HG03175 (cell line): ENCODE data around the gene ESPNL.
"Not testable (repeated sequence)": the region's sequence is repeated elsewhere in the genome, so short reads cannot be mapped to it uniquely, and the experiment has no call there.

Experiments used
- ATAC-seq: cut with Tn5 transposase; IDR thresholded peaks from one replicate; pipeline ENCODE4 v1.9.1; 2021; ENCODE audit warnings: mild to moderate bottlenecking, moderate library complexity; ENCODE audit not compliant: unreplicated experiment

Gene ESPNL, protein sequence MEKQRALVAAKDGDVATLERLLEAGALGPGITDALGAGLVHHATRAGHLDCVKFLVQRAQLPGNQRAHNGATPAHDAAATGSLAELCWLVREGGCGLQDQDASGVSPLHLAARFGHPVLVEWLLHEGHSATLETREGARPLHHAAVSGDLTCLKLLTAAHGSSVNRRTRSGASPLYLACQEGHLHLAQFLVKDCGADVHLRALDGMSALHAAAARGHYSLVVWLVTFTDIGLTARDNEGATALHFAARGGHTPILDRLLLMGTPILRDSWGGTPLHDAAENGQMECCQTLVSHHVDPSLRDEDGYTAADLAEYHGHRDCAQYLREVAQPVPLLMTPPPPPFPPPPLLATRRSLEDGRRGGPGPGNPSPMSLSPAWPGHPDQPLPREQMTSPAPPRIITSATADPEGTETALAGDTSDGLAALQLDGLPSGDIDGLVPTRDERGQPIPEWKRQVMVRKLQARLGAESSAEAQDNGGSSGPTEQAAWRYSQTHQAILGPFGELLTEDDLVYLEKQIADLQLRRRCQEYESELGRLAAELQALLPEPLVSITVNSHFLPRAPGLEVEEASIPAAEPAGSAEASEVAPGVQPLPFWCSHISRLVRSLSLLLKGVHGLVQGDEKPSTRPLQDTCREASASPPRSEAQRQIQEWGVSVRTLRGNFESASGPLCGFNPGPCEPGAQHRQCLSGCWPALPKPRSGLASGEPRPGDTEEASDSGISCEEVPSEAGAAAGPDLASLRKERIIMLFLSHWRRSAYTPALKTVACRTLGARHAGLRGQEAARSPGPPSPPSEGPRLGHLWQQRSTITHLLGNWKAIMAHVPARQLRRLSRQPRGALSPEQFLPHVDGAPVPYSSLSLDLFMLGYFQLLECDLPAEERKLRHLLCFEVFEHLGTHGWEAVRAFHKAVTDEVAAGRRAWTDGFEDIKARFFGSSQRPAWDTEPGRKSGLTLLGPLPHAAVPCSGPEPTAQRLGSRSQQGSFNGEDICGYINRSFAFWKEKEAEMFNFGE

DNA sequence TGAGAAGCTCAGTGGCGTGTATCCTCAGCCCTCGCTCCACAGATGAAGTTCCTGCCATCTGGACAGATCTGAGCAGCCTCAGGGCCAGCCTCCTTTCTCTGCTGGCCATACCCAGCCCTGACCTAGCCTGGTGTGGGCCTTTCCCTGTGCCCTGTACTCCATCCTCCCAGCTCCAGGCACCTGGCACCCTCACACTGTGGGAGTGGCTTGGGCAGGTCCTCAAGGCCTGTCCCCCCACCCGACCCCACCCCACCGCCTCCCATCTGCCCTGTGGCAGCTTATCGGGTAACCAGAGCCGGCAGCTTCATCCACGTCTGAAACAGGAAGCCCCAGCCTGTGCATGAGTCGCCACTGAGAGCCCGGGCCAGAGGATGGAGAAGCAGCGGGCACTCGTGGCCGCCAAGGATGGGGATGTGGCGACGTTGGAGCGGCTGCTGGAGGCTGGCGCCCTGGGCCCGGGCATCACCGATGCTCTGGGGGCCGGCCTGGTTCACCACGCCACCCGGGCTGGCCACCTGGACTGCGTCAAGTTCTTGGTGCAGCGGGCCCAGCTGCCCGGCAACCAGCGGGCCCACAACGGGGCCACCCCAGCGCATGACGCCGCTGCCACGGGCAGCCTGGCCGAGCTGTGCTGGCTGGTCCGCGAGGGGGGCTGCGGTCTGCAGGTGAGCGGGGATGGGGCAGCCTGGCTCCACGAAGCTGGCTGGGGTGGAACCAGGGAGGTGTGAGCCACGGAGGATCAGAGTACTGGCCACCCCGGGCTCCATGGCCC is at the start of gene ESPNL:
Gene ESPNL (plus strand): TSS at position 292 of the 772 bp plus-strand sequence. CDS start 80 bp downstream, at position 372.
- ATAC-seq, result no peak

DNA sequence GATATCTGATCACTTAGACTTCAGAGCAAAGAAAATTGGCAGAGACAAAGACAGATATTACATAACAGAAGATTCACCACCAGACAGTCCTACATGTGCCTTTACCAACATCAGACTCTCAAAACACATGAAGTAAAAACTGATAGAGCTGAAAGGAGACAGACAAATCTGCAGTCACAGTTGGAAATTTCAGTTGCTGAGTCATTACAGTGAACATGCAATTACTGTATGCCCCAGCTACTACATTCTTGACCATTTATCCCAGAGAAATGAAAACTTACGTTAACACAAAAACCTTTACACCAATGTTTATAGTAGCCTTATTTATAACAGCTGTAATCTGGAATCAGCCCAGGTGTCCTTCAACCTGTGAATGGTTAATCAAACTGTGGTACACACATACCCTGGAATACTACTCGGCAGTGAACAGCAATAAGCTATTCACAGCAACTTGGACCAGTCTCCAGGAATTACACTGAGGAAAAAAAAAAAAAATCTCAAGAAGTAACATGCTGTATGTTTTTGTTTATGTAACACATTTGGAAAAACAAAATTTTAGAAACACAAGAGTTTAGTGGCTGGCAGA is 46.9 kb upstream of the ESPNL start:
- no peak for ATAC-seq

DNA sequence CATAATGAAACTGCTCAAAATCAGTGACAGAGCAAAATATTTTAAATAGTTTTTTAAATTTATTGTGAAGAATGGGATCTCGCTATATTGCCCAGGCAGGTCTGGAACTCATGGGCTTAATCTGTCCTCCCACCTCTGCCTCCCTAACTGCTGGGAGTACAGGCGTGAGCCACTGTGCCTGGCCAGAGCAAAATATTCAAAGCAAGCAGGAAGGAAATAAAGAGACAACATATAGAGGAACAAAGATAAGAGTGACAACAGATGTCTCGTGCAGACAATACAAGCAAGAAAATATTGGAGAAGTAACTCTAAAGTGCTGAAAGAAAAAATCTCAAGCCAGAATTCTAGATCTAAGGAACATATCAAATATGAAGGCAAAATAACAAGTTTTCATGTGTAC is 44.3 kb upstream of the ESPNL start:
- no peak for ATAC-seq

DNA sequence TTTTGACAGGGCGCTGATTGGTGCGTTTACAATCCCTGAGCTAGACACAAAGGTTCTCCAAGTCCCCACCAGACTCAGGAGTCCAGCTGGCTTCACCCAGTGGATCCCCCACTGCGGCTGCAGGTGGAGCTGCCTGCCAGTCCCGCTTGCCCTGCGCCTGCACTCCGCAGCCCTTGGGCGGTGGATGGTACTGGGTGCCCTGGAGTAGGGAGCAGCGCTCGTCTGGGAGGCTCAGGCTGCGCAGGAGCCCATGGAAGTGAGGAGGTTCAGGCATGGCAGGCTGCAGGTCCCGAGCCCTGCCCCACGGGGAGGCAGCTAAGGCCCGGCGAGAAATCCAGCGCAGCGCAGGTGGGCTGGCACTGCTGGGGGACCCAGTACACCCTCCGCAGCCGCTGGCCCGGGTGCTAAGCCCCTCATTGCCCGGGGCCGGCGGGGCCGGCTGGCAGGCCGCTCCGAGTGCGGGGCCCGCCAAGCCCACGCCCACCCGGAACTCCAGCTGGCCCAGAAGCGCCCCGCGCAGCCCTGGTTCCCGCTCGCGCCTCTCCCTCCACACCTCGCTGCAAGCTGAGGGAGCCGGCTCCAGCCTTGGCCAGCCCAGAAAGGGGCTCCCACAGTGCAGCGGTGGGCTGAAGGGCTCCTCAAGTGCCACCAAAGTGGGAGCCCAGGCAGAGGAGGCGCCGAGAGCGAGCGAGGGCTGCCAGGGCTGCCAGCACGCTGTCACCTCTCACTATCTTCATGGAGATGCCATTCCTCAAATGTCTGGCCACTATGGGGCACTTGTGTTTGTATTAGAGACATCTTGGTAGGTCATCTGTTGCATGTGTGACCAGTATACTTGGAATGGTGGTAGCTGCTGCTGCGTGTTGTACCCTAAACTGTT is 42.2 kb upstream of the ESPNL start:
- ATAC-seq, result not testable (repeated sequence)

DNA sequence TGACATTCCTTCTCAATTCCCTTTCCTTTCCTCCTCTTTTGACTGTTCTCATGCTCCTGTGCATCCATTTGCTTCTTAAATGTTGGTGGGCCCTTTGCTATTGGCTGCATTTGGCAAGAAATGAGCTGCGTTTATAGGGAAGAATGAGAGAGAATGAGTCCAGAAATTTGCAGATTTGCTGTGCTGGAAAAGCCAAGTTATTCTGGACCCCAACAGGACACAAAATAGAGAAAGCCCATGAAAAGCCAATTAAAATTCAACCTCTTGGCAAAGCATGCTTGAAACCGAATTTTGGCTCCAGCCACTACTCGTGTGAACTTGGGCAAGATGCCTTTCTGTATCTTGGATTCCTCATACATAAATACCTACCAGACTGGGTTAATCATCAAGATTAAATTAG is 40.6 kb upstream of the ESPNL start:
- no peak for ATAC-seq

DNA sequence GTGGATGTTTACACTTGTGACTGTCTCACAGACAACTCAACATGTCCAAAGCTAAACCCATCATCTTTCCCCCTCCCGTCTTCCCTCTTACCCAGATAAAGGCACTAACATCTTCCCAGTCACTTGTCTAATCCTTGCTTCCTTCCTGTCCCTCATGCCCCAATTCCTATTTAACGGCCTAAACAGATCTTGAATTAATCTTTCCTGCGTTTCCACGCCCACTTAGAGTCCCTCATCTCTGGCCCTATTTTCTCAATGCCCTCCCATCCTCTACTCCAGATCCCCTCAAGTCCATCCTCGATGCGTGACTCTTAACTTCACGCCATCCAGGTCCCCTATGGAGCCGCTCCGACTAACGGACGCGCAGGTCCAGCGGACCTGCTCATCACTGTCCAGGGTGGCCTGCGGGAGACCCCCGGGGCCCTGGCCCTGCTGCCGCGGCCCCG is 40.0 kb upstream of the ESPNL start:
- ATAC-seq, result no peak

DNA sequence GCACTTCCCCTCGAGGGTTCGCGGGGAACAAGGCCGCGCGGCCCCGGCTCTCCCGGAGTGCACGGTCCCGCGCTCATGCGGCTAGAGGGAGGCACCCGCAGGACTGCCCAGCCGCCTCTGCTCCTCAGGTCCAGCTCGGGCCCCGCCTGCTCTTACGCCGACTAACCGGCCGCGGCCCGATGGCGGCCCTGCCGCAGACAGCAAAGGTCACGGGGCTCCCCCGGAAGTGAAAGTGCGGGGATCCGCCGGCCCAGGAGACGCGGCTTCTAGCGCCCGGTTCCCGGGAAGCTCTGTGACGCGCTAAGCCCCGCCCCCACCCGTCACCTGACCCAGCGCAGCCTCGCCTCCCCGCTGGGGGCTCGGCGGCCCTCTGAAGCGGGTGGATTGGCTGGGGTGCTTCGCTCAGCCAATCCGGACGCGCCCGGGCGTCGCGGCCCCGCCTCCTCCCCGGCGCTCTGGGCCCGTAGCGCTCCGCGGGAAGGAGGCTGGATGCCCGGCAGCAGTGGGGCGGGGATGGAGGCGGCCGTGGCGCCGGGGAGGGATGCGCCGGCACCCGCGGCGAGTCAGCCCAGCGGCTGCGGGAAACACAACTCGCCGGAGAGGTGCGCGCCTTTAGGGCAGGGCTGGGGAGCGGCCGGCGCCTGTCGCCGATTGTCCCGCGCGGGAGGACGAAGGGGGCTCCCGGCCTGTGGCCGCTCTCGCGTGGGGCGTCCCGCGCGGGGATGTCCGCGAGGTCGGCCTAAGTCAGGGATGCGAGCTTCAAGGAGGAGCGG is 39.4 kb upstream of the ESPNL start, which contains the start of gene SCLY:
Gene SCLY (plus strand): TSS at position 460 of the 773 bp plus-strand sequence. CDS start 54 bp downstream, at position 514.
- peak; percentile 94 for ATAC-seq

DNA sequence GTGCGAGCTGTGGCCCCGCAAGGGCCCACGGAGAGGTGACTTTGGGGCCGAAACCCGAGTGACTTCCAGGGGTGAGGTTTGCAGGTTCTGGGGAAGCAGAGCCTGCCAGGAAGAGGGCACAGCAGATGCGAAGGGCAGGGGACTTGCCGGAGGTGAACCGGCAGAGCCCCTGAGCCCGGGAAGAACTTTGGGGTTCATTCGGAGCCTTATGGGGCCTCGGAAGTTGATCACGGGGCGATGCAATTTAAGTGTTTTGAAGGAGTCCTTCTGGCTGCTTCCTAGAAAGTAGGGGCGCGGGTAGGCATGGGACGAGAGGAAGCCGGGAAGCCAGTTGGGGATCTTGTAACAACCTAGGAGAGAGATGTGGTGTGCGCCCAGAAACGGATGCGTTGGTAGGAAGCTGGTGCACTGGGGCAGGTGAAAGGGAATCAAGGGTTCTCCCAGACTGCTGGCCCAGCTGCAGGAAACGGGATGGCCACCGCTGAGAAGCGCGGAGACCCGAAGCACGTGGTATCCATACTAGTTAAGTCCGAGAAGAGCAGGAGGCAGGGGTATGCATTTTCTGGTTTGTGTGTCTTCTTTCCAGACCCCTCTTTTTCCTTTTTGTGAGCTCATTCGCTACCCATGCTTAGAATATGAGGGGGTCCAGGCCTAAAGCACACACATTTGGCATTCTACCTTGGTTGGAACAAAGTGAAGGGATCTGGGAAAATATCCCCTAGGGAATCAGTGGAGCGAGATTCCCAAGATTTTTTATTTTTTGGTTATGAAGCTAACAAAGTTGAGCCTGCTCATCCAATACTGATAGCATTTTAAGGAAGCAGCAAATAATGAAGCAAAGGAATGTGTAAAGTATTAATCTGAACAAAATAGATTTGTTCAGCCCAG is 38.6 kb upstream of the ESPNL start:
- peak; percentile 16 for ATAC-seq

DNA sequence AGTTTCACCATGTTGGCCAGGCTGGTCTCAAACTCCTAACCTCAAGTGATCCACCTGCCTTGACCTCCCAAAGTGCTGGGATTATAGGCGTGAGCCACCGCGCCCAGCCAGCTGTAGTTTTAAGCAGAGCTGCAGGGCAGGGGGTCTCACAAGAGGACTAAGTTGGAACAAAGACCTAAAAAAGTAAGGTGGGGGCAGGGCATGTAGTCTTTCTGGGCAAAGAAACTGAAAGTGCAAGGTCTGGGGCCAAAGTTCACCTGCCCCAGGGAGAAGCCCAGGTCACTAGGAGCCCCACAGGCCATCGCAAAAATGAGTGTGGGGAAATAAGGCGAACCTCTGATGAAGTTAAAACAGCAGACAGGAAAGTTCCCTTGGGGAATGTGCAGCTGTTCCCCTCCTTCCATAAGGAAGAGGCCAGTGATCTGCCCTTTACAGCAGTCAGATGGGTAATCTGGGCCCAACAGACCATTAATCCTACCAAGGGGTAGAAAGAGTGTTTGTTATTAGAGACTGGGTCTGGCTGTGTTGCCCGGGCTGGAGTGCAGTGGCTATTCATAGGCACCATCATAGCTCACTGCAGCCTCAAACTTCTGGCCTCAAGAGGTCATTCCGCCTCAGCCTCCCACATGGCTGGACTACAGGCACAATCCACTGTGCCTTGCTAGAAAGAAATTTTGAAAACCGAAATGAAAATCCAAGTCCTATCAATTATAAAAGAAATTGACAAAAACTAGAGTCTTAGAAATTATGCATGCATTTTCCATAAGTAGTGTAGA is 36.5 kb upstream of the ESPNL start:
- ATAC-seq, result no peak

DNA sequence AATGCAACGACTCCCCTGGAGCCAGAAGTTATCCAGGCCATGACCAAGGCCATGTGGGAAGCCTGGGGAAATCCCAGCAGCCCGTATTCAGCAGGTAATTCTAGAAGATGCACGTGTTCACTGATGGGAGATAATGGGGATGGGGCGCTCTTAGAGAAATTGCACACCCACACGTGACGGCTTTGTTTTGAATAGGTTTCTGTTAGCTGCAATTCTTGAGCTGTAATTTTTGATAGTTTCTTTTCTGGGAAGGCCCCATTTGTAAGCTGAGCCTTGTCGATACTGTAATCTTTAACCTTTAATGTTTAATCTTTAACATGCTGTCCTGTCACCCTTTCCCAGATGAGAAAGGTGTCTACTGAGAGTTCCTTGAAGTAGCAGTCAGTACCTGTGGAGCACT is 35.8 kb upstream of the ESPNL start:
- ATAC-seq, result no peak

DNA sequence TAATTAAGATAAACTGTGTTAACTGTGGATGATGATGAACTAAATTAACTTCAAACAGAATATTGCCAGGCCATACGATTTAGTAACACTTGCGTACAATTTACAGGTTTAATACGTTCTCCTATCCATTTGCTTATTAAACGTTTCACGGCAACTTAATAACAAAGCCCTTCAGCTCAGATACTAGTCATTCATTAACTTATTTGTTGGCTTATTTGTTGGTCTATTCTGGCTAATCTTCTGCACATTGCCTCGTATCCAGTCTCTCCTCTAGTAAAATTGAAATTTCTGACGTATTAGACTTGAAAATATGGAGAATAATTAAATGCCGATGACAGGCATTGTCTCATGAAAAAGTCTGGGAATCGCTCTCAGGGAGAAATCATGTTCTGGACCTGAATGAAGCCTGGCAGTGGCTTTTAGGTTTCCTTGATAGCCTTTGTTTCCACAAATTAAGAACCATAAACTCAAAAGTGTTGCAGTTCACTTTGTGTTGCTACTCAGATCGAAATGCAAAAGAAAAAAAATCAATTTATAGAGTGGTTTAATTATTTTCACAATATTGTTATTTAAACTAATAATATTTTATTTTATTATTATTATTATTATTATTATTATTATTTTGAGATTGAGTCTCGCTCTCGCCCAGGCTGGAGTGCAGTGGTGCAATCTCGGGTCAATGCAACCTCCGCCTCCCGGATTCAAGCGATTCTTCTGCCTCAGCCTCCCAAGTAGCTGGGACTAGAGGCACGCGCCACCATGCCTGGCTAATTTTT is 34.9 kb upstream of the ESPNL start:
- no peak for ATAC-seq

DNA sequence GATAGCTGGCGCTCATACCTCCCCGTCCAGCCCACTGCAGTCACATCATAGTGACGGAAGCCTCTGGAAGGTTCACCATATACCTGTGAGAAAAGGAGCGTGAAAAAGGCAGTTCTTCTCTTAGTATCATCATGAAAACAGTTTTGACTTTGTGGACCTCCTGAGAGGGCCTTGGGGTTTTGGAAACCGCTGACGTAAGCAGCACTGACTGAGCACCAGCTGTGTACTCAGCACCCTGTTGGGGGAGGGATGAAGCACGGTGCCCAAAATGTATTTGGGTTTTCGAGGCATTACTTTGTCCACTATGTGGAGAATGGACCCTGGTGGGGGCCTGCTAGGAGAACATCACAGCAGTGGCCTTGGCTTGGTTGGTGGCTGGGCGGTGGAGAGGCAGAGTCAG is 33.9 kb upstream of the ESPNL start:
- ATAC-seq, result no peak

DNA sequence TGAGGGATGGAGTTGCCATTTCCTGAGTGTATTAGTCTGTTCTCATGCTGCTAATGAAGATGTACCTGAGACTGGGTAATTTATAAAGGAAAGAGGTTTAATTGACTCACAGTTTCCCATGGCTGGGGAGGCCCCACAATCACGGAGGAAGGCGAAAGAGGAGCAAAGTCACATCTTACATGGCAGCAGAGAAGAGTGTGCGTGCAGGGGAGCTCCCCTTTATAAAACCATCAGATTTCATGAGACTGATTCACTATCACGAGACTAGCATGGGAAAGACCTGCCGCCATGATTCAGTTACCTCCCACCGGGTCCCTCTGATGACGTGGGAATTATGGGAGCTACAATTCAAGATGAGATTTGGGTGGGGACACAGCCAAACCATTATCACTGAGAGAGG is 33.4 kb upstream of the ESPNL start:
- ATAC-seq, result not testable (repeated sequence)

DNA sequence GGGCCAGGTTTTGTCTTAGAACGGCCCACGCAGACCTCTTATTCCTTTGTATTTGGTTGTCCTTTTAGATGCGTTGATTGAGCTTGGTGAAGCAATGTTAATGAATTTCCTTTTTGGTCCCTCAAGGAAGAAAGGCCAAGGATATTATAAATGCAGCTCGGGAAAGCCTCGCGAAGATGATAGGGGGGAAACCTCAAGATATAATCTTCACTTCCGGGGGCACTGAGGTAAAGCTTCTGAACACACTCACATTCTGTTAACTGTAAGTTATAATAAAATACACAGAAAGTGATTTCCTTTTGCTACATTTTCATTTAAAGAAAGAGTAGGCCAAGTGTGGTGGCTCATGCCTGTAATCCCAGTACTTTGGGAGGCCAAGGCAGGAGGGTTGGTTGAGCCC is 32.2 kb upstream of the ESPNL start:
- ATAC-seq, result no peak

DNA sequence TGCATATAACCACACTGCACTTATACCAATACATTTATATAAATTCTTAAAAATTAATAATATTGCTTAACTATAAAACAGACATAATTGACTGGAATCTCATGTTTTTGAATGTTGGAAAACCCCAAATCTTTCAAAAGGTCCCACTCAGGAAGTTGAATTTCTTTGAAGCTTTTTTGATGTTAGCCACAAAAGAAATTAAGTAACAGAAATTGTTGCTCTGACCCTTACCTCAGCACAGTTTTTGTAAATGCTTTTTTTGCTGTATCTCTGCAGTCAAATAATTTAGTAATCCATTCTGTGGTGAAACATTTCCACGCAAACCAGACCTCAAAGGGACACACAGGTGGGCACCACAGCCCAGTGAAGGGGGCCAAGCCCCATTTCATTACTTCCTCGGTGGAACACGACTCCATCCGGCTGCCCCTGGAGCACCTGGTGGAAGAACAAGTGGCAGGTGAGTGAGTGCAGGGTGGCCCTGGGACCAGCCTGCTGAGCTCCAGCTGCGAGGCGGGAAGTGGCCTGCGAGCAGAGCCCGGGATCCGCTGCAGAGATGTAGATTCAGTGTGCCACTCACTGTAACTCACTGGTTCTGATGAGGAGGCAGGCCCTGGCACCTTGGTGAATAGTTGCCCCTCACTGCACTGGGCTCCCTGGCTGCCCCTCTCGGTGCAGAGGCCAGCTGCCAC is 31.0 kb upstream of the ESPNL start:
- no peak for ATAC-seq

DNA sequence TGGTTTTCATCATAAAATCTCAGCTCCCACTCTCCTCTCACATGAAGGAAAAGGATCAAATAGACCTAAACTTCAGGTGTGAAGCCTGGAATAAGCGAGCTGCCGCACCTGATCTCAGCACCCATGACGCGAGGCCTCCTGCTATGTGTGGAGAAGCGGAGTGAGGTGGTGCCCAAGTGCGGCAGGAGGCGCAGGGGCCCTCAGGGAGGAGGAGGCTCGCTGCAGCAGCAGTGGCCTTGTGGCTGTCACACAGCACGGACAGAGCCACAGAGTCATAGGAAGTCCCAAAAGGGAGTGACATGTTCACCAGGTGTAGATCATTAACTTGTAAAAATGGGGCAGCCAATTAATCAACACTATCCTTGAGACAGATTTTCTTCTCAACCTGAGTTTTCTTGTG is 30.3 kb upstream of the ESPNL start:
- ATAC-seq, result no peak
